H9 (cell line): ENCODE data around the gene C1QTNF1. TPM values are rescaled to one million over a fixed set of nuclear protein-coding genes. Genes with fewer than 3 reads are reported as not detected.

Experiments
- DNase-seq: peaks from one replicate; pipeline ENCODE4 v3.0.0-alpha.2; 2017
- H2AFZ ChIP-seq: one replicate; pipeline ENCODE4 v1.6.1; 2013; ENCODE audit warnings: mild to moderate bottlenecking, low read length, control low read depth, moderate library complexity
- H2AK5ac ChIP-seq: 2 replicates; pipeline ENCODE4 v1.6.1; 2013; ENCODE audit warnings: low read length, control low read depth, mixed read lengths; ENCODE audit not compliant: insufficient read length
- H2BK120ac ChIP-seq: one replicate; pipeline ENCODE4 v1.6.1; 2013; ENCODE audit warnings: low read depth, mild to moderate bottlenecking, low read length, control low read depth, inconsistent platforms; ENCODE audit not compliant: poor library complexity, severe bottlenecking
- H2BK12ac ChIP-seq: 2 replicates; pipeline ENCODE4 v1.6.1; 2013; ENCODE audit warnings: low read length, control low read depth, mixed read lengths, low read depth; ENCODE audit not compliant: insufficient read length
- H2BK15ac ChIP-seq: 2 replicates; pipeline ENCODE4 v1.6.1; 2013; ENCODE audit warnings: low read depth, low read length, control low read depth
- H2BK20ac ChIP-seq: one replicate; pipeline ENCODE4 v1.6.1; 2013; ENCODE audit warnings: low read depth, mild to moderate bottlenecking, low read length, control low read depth, inconsistent platforms; ENCODE audit not compliant: poor library complexity, severe bottlenecking
- H2BK5ac ChIP-seq: 2 replicates; pipeline ENCODE4 v1.6.1; 2013; ENCODE audit warnings: low read length, control low read depth, mixed read lengths; ENCODE audit not compliant: insufficient read length
- H3K14ac ChIP-seq: 2 replicates; pipeline ENCODE4 v1.6.1; 2013; ENCODE audit warnings: low read length, control low read depth; ENCODE audit not compliant: insufficient read depth
- H3K18ac ChIP-seq: 2 replicates; pipeline ENCODE4 v1.6.1; 2013; ENCODE audit warnings: low read depth, mild to moderate bottlenecking, mixed read lengths, low read length, control low read depth; ENCODE audit not compliant: insufficient read length
- H3K23ac ChIP-seq: 2 replicates; pipeline ENCODE4 v1.6.1; 2013; ENCODE audit warnings: low read length, control low read depth, mixed read lengths, low read depth; ENCODE audit not compliant: insufficient read length
- H3K23me2 ChIP-seq: 2 replicates; pipeline ENCODE4 v1.6.1; 2013; ENCODE audit warnings: low read depth, mild to moderate bottlenecking, mixed read lengths, low read length, control low read depth; ENCODE audit not compliant: insufficient read length, poor library complexity, severe bottlenecking
- H3K27ac ChIP-seq: 2 replicates; pipeline ENCODE4 v1.5.1; 2013; ENCODE audit warnings: low read length, control low read depth, mixed read lengths, low read depth; ENCODE audit not compliant: insufficient read length
- H3K27me3 ChIP-seq: 2 replicates; pipeline ENCODE4 v1.6.1; 2013; ENCODE audit warnings: low read length, control low read depth, inconsistent platforms; ENCODE audit not compliant: insufficient read depth
- H3K4ac ChIP-seq: 2 replicates; pipeline ENCODE4 v1.6.1; 2013; ENCODE audit warnings: low read depth, mild to moderate bottlenecking, control low read depth, inconsistent platforms, low read length, moderate library complexity
- H3K4me1 ChIP-seq: 2 replicates; pipeline ENCODE4 v1.6.1; 2013; ENCODE audit warnings: low read length, control low read depth, inconsistent platforms; ENCODE audit not compliant: insufficient read depth
- H3K4me2 ChIP-seq: 2 replicates; pipeline ENCODE4 v1.6.1; 2013; ENCODE audit warnings: low read length, control low read depth, mixed read lengths; ENCODE audit not compliant: insufficient read length, insufficient read depth
- H3K56ac ChIP-seq: 2 replicates; pipeline ENCODE4 v1.6.1; 2013; ENCODE audit warnings: low read depth, mild to moderate bottlenecking, mixed read lengths, low read length, control low read depth; ENCODE audit not compliant: insufficient read length
- H3K79me1 ChIP-seq: 2 replicates; pipeline ENCODE4 v1.6.1; 2013; ENCODE audit warnings: low read depth, mild to moderate bottlenecking, moderate library complexity, low read length, control low read depth, inconsistent platforms; ENCODE audit not compliant: insufficient read depth, poor library complexity, severe bottlenecking
- H3K79me2 ChIP-seq: 2 replicates; pipeline ENCODE4 v1.6.1; 2013; ENCODE audit warnings: low read length, control low read depth, inconsistent platforms; ENCODE audit not compliant: insufficient read depth
- H3K9ac ChIP-seq: 2 replicates; pipeline ENCODE4 v1.6.1; 2013; ENCODE audit warnings: low read length, control low read depth, mixed read lengths; ENCODE audit not compliant: insufficient read length; ENCODE audit errors: extremely low read depth
- H3K9me3 ChIP-seq: one replicate; pipeline ENCODE4 v1.6.1; 2013; ENCODE audit warnings: low read depth, low read length, inconsistent platforms; ENCODE audit not compliant: control insufficient read depth
- H3T11ph ChIP-seq: one replicate; pipeline ENCODE4 v1.6.1; 2013; ENCODE audit warnings: mild to moderate bottlenecking, low read length, control low read depth, inconsistent platforms
- H4K20me1 ChIP-seq: one replicate; pipeline ENCODE4 v1.6.1; 2013; ENCODE audit not compliant: control insufficient read depth, insufficient read length, insufficient read depth
- H4K5ac ChIP-seq: 2 replicates; pipeline ENCODE4 v1.6.1; 2013; ENCODE audit warnings: low read depth, mild to moderate bottlenecking, mixed read lengths, low read length, control low read depth; ENCODE audit not compliant: insufficient read length
- H4K8ac ChIP-seq: replicated peaks from 2 replicates; pipeline ENCODE4 v1.6.1; 2013; ENCODE audit warnings: low read length, control low read depth, mixed read lengths, low read depth; ENCODE audit not compliant: insufficient read length
- H4K91ac ChIP-seq: 2 replicates; pipeline ENCODE4 v1.6.1; 2013; ENCODE audit warnings: low read depth, mild to moderate bottlenecking, moderate library complexity, mixed read lengths, low read length, control low read depth; ENCODE audit not compliant: insufficient read length
- H3K27ac Mint-ChIP-seq, 3 experiments: 2 replicates in 2 of 3; 3 replicates in 1 of 3; pipeline ENCODE4 v1.8.0; 2020 to 2021; ENCODE audit warnings: mixed read lengths in 3 of 3, mild to moderate bottlenecking in 1 of 3, moderate library complexity in 1 of 3
- H3K27me3 Mint-ChIP-seq: 2 replicates; pipeline ENCODE4 v1.8.0; 2021; ENCODE audit warnings: low read depth, mild to moderate bottlenecking, moderate library complexity, mixed read lengths
- H3K36me3 Mint-ChIP-seq, 3 experiments: 2 replicates in 2 of 3; 3 replicates in 1 of 3; pipeline ENCODE4 v1.8.0; 2020 to 2021; ENCODE audit warnings: low read depth in 3 of 3, mixed read lengths in 3 of 3; ENCODE audit not compliant: insufficient read depth in 1 of 3
- H3K4me1 Mint-ChIP-seq, 2 experiments: 2 replicates each; pipeline ENCODE4 v1.8.0; 2020; ENCODE audit warnings: mixed read lengths in 2 of 2
- H3K4me3 Mint-ChIP-seq, 2 experiments: 2 replicates in 1 of 2; 3 replicates in 1 of 2; pipeline ENCODE4 v1.8.0; 2020 to 2021; ENCODE audit warnings: mild to moderate bottlenecking in 2 of 2, mixed read lengths in 2 of 2, moderate library complexity in 1 of 2
- H3K9me3 Mint-ChIP-seq, 2 experiments: 2 replicates in 1 of 2; 3 replicates in 1 of 2; pipeline ENCODE4 v1.8.0; 2020; ENCODE audit warnings: mild to moderate bottlenecking in 2 of 2, mixed read lengths in 2 of 2, moderate library complexity in 1 of 2
- WGBS: extraction: QIAGEN DNeasy Blood & Tissue Kit; methylation state at CpG from one replicate; pipeline ENCODE4 v1.1.7; 2013; ENCODE audit warnings: missing lambda C conversion rate, low lambda C conversion rate, mixed read lengths; ENCODE audit not compliant: insufficient read length; ENCODE audit errors: extremely low coverage; 5-methylcytosine and 5-hydroxymethylcytosine counted together
- total RNA-seq: library from RNA; stranded (reverse); gene quantifications from 2 replicates; pipeline ENCODE4 v1.2.1, GENCODE V29; 2021
- TF ChIP-seq, protein P1 (sequence below): fragments of 200-600 bp; sonication (generic); conservative IDR thresholded peaks from 3 replicates; pipeline ENCODE4 v1.8.0; 2021; ENCODE audit warnings: antibody characterized with exemption, mild to moderate bottlenecking

Gene C1QTNF1
- total RNA-seq, 1 experiment from 2014 or later = 0.96 TPM

DNA sequence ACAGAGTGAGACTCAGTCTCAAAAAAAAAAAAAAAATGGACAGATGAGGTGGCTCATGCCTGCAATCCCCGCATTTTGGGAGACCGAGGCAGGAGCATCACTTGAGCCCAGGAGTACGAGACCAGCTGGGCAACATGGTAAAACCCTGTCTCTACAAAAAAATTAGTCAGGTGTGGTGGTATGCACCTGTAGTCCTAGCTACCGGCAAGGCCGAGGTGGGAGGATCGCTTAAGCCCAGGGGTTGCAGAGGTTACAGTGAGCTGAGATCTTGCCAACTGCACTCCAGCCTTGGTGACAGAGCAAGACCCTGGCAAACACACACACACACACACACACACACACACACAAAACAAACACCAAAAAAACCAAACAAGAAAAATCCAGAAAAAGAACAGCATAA, 43.0 kb downstream of the C1QTNF1 start:
- H2AFZ ChIP-seq = no peak overlapping the region
- H3K27me3 ChIP-seq = no peaks in the 10 kb centered on the region
- no peaks in the 10 kb centered on the region for H3K79me1 ChIP-seq
- WGBS = no CpG with 5 or more reads among the region's 6 CpGs
- no peak overlapping the region for H4K5ac ChIP-seq
- no peak overlapping the region for H3K56ac ChIP-seq
- no peak overlapping the region for H3K9ac ChIP-seq
- no peak overlapping the region for H3K23ac ChIP-seq
- DNase-seq = no peak
- no peaks in the 10 kb centered on the region for H4K20me1 ChIP-seq
- H2BK120ac ChIP-seq = no peak overlapping the region
- H3K9me3 Mint-ChIP-seq = no peaks in the 10 kb centered on the region
- H3K18ac ChIP-seq = no peak overlapping the region
- TF ChIP-seq, protein P1, sequence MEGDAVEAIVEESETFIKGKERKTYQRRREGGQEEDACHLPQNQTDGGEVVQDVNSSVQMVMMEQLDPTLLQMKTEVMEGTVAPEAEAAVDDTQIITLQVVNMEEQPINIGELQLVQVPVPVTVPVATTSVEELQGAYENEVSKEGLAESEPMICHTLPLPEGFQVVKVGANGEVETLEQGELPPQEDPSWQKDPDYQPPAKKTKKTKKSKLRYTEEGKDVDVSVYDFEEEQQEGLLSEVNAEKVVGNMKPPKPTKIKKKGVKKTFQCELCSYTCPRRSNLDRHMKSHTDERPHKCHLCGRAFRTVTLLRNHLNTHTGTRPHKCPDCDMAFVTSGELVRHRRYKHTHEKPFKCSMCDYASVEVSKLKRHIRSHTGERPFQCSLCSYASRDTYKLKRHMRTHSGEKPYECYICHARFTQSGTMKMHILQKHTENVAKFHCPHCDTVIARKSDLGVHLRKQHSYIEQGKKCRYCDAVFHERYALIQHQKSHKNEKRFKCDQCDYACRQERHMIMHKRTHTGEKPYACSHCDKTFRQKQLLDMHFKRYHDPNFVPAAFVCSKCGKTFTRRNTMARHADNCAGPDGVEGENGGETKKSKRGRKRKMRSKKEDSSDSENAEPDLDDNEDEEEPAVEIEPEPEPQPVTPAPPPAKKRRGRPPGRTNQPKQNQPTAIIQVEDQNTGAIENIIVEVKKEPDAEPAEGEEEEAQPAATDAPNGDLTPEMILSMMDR = no peak
- H3K79me2 ChIP-seq = no peaks in the 10 kb centered on the region
- H3K9me3 ChIP-seq = no peaks in the 10 kb centered on the region
- H2AK5ac ChIP-seq = no peak overlapping the region
- no peak overlapping the region for H2BK15ac ChIP-seq
- H3K27ac Mint-ChIP-seq = no peak overlapping the region; a peak in 1 of 7 replicates
- H3K4me3 Mint-ChIP-seq = no peak overlapping the region
- no peak overlapping the region for H4K91ac ChIP-seq
- peaks cover 34% of the 10 kb centered on the region for H3K27me3 Mint-ChIP-seq
- no peak overlapping the region for H2BK12ac ChIP-seq
- no peak overlapping the region for H3T11ph ChIP-seq
- no peaks in the 10 kb centered on the region for H3K4me1 ChIP-seq
- peaks cover 2% of the 10 kb centered on the region in 2 experiments; a peak in 3 of 4 replicates for H3K4me1 Mint-ChIP-seq
- H4K8ac ChIP-seq = no peak overlapping the region
- H3K27ac ChIP-seq = no peak overlapping the region
- H2BK5ac ChIP-seq = no peak overlapping the region
- no peak overlapping the region for H3K4ac ChIP-seq
- no peak overlapping the region for H2BK20ac ChIP-seq
- H3K14ac ChIP-seq = no peak overlapping the region
- no peaks in the 10 kb centered on the region for H3K23me2 ChIP-seq
- no peak overlapping the region for H3K4me2 ChIP-seq
- H3K36me3 Mint-ChIP-seq = no peaks in the 10 kb centered on the region
